Measurements from ENCODE around the gene NR6A1.

The NR6A1 gene

DNA sequence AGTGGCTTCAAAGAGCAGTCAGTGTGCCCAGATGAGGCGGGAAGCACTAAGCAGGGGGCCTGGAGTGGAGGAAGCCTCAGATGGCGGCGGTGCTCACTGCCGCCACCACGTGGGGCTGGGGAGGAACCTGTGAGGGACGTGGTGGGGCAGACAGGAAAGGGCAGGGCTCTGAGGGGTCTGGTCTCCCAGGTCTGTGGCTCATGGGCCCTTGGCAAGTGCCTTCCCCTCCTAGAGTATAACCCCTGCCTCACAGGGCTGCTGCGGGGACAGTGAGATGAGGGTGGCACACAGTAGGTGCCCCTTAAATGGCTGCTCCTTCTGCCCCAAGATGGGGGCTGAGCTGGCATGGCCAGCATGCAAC lies 290.5 kb downstream of the NR6A1 start:
- no peak for DNase-seq

DNA sequence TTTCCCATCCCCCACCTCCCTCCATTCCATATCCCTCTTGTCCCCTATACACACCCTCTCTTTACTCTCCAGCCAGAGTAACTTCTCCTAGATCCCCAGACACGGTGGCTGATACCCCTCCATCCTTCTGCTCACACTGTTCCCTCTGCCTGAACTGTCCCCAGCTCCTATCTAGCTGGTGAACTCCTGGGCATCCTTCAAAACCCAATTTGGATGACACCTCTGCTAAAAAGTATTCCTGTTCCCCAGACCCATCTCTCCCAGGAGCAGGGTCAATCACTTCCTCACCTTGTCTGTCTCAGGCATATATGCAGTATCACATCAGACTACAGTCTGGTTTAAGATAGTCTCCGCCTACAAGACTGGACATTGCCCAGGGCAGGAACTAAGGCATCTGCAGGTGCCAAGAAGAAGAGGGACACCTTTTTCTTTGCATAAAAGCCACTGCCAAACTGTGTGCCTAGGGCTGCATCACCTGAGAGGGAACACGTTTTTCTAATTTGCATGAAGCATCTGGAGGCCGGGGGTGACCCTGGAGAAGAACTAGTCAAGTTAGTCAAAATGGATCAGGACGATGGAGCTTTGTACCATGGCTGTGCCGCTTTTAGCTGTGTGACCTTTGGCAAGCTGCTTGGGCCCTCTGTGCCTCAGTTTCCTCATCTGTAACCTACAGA lies 291.0 kb downstream of the NR6A1 start:
- no peak for DNase-seq

DNA sequence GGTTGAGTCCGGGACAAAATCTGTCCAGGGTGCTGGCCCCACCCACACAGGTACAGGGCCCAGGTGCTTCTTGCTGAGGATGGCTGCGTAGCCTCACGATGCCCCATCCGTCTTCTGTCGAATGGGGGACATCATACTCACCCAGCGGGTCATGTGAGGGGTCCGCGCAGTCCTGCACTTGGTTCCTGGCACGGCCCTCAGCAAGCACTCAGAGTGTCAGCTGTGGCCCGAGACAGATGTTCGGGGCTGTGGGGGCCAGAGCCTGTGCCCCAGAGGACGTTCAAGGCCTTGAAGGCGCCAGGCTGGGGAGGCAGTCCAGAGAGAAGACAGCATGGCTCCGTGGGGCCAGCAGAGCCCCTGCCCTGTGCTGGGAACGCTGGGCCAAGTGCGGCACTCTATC lies 291.7 kb downstream of the NR6A1 start:
- DNase-seq = no peak

DNA sequence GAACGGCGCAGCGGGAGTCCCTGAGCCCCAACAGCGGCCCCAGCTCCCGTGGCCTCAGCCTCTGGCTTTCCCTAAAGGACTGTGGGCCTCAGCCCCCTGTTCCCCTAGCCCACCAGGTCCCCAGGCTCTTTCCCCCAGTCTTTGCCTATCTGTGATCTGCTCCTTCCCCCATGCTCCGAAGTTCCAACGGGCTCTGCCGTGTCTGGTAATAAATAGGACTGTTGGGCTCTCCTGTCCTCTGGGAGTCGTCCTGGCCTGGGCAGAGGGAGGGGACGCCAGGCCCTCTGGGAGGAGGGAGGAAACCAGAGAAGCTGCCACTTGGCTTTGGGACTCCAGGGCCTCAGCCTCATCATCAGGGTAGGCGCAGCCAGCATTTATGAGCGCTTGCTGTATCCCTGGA lies 292.8 kb downstream of the NR6A1 start:
- DNase-seq = no peak

DNA sequence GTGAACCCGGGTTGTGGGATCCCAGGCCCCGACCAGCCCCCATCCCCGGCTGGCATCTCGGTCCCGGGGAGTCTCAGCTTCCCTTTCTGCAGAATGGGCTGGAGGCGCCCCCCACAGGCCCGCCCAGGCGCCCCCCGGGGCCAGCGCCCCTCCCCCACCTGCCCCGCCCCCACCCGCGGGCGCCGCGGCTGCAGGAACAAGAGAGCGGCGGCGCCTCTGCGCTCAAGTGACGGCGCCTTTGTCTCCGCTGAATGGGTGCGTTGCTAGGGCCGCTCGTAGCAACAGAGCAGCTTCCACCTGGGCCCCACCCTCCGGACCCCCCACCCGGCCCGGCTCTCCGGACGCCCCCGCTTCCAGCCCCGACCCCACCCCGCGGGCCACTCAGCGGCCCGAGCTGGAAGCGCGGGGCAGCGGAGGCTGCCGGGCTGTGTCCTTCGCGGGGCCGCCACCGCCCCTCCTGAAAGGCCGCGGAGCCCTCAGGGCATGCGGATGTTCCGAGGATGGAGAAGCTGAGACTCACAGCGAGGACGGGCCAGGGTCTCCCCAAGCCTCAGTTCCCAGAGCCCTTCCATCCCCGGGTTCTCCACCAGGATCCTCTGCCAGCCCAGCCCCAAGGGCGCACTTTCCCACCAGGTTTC lies 293.3 kb downstream of the NR6A1 start:
- DNase-seq = no peak

DNA sequence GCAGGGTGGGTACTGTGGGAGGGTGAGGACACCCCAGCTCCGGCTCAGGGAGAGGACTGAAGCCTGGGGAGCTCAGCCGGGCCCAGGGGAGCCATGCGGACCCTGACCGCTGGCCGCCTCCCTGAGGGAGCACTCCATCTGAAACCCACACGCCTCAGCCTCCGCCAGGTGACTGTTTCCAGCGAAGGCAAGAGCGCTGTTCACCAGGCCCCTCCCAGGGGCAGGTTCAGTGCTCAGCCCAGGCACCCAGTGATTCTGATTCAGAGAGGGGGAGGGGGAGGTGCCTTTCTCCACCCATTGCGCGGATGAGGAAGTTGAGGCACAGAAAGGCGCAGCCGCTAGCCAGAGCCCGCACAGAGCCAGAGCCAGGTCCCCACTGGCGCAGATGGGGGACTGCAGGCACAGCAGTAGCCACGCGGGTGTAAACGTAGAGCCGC lies 293.9 kb downstream of the NR6A1 start:
- DNase-seq = no peak

DNA sequence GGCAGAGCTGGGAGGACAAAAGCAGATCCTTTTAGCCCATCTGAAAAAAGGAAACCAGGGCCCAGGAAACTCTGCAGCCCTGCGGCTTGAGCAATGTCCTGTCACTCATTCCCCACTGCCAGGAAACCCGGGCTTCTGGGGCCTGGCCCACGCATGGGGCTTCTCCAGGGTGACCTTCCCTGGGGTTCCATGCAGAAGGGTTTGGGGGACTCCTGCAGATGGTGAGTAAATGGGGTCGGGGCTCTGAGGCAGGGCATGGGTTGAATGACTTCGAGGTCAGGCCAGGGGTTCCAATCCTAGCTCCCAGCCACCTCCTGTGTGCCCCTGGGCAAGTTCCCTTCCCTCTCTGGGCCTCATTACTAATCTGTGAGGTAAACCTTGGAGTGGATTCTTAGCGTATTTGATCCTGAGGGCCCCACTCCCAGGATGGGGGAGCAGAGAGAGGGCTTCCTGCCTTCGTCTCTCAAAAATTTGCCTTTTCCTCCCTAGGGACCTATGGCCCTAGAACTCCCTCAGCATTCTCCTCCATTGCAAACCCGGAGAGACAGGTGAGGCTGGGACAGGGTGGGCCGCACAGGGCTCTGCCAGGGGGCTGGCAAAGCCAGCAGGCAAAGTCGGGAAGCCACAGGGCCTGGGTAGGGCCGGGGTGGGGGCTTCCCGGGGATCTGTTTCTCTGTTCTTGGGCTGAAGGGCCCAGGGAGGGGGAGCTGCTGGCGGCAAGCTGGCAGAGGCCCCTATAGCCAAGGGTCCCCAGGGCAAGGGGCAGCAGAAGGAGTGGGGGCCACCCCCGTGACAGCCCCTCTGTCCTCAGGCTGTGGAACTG lies 295.0 kb downstream of the NR6A1 start:
- DNase-seq = no peak

DNA sequence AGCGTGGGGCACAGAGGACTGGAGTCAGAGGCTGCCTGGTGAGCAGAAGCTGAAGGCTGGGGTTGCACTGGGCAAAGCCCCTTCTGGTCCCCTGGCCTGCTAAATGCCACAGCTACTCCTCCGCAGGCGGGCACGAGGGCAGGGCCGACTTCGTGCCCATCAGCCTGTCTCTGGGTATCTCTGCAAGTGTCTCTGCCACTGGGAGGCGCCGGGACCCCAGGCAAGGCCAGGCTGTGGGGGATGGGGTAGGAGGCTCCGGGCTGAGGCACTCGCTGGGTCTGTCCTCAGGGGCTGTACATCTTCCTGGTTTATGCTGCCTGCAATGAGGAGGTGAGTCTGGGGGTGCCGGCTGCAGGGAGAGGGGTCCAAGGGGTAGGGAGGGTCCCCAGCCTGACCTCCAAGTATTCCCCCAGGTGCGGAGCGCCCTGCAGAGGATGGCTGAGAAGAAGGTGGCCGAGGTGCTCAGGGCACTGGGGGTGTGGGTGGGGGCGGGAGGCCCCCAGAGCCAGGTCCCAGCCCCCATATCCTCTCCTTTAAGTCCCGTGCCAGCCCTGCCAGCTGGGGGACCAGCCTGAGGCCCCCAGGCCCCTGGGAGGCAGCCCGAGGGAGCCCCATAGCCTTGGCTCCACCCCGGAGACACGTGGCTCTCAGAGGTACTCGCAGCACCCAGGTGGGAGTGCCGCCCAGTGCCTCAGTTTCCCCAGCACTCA lies 295.8 kb downstream of the NR6A1 start:
- DNase-seq = no peak

DNA sequence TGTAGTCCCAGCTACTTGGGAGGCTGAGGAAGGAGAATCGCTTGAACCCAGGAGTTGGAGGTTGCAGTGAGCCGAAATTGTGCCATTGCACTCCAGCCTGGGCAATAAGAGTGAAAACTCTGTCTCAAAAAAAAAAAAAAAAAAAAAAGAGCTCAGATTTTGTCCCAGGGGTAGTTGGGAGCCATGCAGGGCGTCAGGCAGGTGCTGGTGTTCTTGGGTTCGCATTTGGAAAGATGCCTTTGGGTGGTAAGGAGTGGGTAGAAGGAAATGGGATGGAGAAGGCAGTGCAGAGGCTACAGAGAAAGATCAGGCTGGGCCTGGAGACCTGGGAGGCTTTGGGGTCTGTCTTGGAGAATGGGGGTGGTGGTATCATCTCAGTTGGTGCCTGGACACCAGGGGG lies 297.0 kb downstream of the NR6A1 start:
- no peak for DNase-seq

DNA sequence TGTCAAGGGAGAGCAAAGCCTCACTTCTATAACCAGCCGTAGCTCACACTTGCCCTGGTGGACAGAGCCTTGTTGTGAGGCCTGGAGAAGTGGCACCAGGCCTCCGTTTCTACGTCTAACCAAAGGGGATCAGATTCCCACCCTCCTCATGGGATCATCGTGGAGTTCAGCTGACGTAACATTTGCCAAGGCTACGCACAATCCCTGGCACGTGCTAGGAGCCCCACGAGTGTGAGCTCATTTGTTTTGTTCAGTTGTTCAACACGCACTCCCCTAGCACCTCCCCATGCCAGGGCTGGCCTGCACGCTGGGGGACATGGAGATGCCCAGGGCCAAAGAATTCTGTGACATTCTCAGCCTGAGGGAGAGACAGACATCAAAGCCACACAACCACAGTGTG lies 297.8 kb downstream of the NR6A1 start:
- no peak for DNase-seq

DNA sequence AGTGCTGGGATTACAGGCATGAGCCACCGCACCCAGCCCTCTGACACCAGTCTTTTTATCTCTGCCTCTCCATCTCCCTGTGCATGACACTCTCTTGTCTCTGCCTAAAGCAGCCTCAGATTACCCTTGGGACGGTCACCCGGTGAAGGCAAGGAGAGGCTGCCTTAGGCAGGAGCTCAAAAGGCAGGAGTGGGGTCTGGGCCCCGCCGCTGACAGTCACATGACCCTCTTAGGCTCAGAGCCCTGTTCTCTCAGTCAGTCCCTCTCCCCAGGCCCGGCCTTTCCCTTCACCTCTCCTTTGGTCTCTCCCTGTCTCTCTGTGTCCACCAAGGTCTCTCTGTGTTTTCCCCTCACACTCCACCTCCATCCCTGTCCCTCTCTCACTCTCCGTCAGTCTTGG lies 298.3 kb downstream of the NR6A1 start:
- no peak for DNase-seq

DNA sequence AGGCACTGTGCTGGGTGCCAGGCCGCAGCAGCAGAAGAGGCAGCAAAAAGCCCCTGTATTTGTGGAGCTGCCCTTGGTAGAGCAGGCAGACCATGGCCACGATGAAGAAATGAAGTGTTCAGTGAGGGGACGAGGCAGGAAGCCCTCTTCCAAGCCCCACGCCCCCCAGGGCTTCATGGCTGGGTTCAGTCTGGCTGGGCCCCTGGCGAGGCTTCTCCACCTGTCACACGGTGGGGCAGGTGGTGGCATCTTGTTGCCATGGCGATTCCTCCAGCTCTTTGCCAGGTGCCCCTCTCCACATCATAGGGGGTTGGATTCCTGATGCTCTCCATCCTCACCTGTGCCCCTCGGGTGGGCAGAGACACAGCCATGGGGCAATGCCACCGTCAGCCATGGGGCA lies 299.4 kb downstream of the NR6A1 start:
- DNase-seq = no peak

DNA sequence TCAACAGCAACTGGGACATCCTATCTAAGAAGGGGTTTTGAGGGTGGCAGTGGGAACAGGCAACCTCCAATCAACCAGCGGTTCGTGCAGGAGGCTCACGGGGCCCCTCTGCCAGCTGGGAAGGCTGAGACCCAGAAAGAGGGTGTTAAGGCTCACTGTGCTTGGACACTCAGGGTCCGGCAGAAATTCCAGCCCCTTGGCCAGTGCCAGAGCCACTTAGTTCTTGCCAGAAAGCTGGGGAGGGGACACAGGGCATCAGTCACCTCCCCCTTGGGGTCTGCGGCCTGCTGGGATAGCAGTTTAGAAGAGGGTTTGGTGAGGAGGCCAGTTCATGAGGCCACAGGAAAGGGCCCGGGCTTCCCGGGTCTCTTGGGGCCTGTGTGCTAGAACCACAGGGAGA lies 300.4 kb downstream of the NR6A1 start:
- DNase-seq = no peak

DNA sequence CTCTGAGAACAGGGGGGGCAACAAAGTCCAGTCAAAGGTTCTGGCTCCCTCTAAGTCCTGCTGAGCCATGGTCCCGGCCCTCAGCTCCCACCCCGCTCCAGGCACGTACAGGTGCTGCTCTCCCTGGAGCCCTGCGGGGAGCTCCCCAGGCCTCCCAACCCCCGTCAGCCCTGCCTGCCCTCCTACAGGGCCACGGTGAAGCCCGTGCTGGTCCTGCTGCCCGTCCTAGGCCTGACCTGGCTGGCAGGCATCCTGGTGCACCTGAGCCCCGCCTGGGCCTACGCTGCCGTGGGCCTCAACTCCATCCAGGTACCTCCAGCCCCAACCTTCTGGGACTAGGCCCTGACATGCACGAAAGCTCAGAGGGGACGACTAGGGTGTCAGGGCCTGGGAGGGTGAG lies 300.8 kb downstream of the NR6A1 start:
- DNase-seq = no peak

DNA sequence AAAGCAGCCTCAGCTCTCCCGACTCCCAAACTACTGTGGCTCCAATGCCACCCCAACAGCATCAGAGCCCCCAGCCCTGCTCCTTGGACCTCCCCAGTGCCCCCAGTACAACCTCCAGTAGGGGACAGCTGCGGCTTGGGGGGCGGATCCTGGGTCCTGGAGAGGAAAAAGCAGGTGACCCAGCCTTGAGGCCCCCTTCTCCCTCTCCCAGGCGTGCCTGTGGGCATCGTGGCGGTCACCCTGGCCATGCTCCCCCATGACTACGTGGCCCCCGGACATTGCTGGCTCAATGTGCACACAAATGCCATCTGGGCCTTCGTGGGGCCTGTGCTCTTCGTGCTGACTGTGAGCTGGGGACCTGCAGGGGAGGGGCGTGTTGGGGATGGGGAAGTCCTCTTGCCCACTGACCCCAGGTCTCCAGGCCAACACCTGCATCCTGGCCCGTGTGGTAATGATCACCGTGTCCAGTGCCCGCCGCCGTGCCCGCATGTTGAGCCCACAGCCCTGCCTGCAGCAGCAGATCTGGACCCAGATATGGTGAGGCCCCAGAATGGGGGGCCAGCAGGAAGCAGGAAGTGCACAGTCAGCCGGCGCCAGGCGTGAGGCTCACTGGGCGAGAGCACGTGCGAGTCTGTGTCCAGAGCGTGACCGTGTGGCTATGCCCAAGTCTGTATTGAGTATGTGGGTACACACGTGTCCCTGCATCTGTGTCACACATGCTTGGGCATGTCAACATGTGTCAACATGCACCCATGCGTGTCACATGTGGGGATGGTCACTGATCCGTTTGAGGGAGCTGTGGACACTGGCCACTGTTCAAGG lies 301.9 kb downstream of the NR6A1 start:
- DNase-seq = no peak

DNA sequence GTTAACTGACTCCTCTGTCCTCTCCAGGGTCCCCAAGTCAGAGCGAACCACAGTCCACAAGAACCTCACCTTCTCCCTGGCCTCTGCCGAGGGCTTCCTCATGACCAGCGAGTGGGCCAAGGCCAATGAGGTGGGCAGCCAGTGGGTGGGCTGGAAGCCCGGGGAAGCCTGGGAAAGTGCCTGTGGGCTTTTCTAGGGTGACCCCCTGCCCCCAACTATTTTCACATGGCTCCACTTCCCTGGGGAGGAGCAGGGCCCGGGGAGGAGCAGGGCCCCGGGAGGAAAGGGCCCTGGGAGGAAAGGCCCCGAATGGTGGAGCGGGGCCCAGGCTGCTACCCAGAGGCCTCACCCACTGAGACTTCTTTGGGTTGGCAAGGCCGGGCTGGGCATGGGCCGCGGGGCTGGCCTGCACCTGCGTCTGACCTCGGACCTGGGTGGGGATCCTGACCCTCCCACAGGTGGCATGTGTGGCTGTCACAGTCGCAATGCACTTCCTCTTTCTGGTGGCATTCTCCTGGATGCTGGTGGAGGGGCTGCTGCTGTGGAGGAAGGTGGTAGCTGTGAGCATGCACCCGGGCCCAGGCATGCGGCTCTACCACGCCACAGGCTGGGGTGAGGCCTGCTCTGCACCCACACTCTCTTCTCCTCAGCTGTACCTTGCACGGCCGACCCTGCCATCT lies 302.9 kb downstream of the NR6A1 start:
- no peak for DNase-seq

DNA sequence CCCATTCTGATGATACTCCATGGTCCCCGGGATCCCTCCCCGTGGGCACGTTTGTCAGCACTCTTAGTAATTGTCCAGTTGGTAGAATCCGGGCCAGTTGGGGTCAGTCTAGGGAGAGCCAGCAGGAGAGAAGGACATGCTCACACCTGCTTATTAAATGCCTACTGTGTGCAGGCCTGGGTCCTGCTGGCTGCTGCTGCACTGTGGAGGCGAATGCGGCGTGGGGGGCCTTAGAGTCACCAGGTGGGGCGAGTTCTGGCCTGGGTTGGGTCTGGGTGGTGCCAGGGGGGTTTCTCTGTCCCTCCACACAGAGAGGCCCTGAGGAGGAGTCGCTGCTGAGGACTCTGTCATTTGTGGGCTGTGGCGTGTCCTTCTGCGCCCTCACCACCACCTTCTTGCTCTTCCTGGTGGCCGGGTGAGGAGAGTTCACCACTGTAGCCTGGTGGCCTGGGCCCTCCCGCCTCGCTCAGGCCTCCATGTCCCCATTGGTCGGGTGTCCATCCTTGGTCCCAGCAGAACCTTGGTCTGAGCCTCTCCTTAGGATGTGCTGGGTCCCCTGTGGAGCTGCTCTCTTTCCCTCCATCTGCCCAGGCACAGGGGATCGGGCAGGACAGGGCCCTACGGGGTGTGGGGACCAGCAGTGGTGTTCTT lies 303.6 kb downstream of the NR6A1 start:
- DNase-seq = no peak

All from NCI-H1694 treated with DMSO at 0.1 percent for 48 hours (cell line).